Measurements from ENCODE around the gene PYROXD2. TPM values are rescaled to one million over a fixed set of nuclear protein-coding genes. Genes with fewer than 3 reads are reported as not detected.

PYROXD2 gene
- total RNA-seq, 1 donor from 2014 or later: 5.0 TPM

GRCh38 chr10:98405422-98405821 lies 9.6 kb downstream of the PYROXD2 start:
- Mint-ChIP-seq H3K27me3 (ENCODE audit: low read depth) (no peaks in the 10 kb centered on the region), H3K9me3 (peaks cover 3% of the 10 kb centered on the region), H3K4me1 (peaks cover 9% of the 10 kb centered on the region), H3K27ac (ENCODE audit: unreplicated experiment) (no peak overlapping the region), H3K4me3 (no peak overlapping the region), H3K36me3 (ENCODE audit: low read depth) (no peaks in the 10 kb centered on the region)
- no peak for DNase-seq (ENCODE audit: low read depth, low spot score)
- TF ChIP-seq, protein P1, sequence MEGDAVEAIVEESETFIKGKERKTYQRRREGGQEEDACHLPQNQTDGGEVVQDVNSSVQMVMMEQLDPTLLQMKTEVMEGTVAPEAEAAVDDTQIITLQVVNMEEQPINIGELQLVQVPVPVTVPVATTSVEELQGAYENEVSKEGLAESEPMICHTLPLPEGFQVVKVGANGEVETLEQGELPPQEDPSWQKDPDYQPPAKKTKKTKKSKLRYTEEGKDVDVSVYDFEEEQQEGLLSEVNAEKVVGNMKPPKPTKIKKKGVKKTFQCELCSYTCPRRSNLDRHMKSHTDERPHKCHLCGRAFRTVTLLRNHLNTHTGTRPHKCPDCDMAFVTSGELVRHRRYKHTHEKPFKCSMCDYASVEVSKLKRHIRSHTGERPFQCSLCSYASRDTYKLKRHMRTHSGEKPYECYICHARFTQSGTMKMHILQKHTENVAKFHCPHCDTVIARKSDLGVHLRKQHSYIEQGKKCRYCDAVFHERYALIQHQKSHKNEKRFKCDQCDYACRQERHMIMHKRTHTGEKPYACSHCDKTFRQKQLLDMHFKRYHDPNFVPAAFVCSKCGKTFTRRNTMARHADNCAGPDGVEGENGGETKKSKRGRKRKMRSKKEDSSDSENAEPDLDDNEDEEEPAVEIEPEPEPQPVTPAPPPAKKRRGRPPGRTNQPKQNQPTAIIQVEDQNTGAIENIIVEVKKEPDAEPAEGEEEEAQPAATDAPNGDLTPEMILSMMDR (conservative IDR thresholded peaks at IDR 0.05): no peak

DNA sequence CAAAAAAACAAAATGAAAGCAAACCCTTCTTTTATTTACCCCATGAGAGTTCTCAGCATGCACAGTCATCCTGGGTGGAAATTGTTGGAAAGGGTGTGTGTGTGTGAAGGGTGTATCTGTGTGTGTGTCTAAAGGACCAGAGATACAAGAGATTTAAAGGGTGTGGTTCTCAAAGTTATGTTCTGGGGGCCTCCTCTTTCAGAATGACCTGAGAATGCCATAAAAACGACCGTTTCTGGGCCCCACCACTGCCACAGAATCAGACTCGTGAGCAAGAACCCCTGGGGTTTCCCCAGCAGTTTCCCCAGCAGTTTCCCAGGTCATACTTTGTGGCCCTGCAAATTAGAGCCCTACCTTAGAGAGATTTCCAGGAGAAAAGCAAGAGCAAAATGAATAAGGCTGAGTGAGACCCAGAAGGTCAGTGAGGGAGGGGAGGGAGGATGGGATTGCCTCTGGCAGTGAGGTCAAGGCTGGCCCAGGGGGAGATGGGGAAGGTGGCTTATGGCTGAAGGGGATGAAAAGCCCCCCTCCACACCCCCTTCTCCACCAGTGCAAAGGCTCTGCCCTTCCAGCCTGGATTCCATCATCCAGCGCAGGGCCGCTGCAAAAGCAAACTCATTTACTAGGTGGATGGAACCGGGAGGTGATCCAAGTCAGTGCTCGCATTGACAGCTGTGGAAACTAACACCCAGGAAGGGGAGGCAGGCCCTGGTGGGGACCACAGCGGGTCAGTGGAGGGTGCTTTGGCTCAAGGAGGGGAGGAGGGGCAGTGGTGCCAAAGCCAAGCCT lies 10.2 kb downstream of the PYROXD2 start:
- Mint-ChIP-seq H3K27ac (ENCODE audit: unreplicated experiment) (peak overlapping the region; percentile 67), H3K27me3 (ENCODE audit: low read depth) (no peaks in the 10 kb centered on the region), H3K36me3 (ENCODE audit: low read depth) (no peaks in the 10 kb centered on the region), H3K9me3 (peaks cover 3% of the 10 kb centered on the region), H3K4me3 (no peak overlapping the region), H3K4me1 (peaks cover 9% of the 10 kb centered on the region)
- TF ChIP-seq, protein P1 (conservative IDR thresholded peaks at IDR 0.05): no peak
- no peak for DNase-seq (ENCODE audit: low read depth, low spot score)

- H3K9me3 Mint-ChIP-seq: peaks cover 3% of the 10 kb centered on the region
- TF ChIP-seq, protein P1 (conservative IDR thresholded peaks at IDR 0.05): no peak
- H3K27ac Mint-ChIP-seq (ENCODE audit: unreplicated experiment): no peak overlapping the region
- H3K27me3 Mint-ChIP-seq (ENCODE audit: low read depth): no peaks in the 10 kb centered on the region
- no peaks in the 10 kb centered on the region for H3K36me3 Mint-ChIP-seq (ENCODE audit: low read depth)
- no peak for DNase-seq (ENCODE audit: low read depth, low spot score)
- H3K4me1 Mint-ChIP-seq: peaks cover 9% of the 10 kb centered on the region
- no peak overlapping the region for H3K4me3 Mint-ChIP-seq
Observed at GRCh38 chr10:98403812-98404504, 11.0 kb downstream of the PYROXD2 start.

- Mint-ChIP-seq H3K36me3 (ENCODE audit: low read depth) (no peaks in the 10 kb centered on the region), H3K4me3 (no peak overlapping the region), H3K4me1 (peaks cover 9% of the 10 kb centered on the region), H3K27me3 (ENCODE audit: low read depth) (no peaks in the 10 kb centered on the region), H3K27ac (ENCODE audit: unreplicated experiment) (no peak overlapping the region), H3K9me3 (peaks cover 3% of the 10 kb centered on the region)
- TF ChIP-seq, protein P1 (conservative IDR thresholded peaks at IDR 0.05): no peak
- no peak for DNase-seq (ENCODE audit: low read depth, low spot score)
Observed at GRCh38 chr10:98402931-98403718, 11.9 kb downstream of the PYROXD2 start.

GRCh38 chr10:98402478-98402877 lies 12.5 kb downstream of the PYROXD2 start:
- H3K27ac Mint-ChIP-seq (ENCODE audit: unreplicated experiment): no peak overlapping the region

More at GRCh38 chr10:98402478-98402877, 12.5 kb downstream of the PYROXD2 start:
- Mint-ChIP-seq H3K4me3 (no peak overlapping the region), H3K4me1 (peaks cover 9% of the 10 kb centered on the region), H3K36me3 (ENCODE audit: low read depth) (no peaks in the 10 kb centered on the region), H3K9me3 (peaks cover 3% of the 10 kb centered on the region), H3K27me3 (ENCODE audit: low read depth) (no peaks in the 10 kb centered on the region)
- TF ChIP-seq, protein P1 (conservative IDR thresholded peaks at IDR 0.05): no peak
- no peak for DNase-seq (ENCODE audit: low read depth, low spot score)

Measured in neural crest cell (in vitro differentiated cells).